HepG2 (cell line): ENCODE data around the gene MRPL58. TPM values are rescaled to one million over a fixed set of nuclear protein-coding genes. Genes with fewer than 3 reads are reported as not detected.

Experiments used
- BHLHE40 ChIP-seq: IDR thresholded peaks from 2 replicates; pipeline ENCODE4 v1.6.1; 2011; ENCODE audit warnings: low read length, improper control_type of control experiment
- EZH2 ChIP-seq: conservative IDR thresholded peaks from 2 replicates; pipeline ENCODE4 v1.6.1; 2012; ENCODE audit warnings: mild to moderate bottlenecking, low read depth, low read length, moderate library complexity
- FOXA3 ChIP-seq: IDR thresholded peaks from 2 replicates; pipeline ENCODE4 v1.6.1; 2016; ENCODE audit warnings: missing genetic modification reagents, missing compliant biosample characterization
- IKZF1 ChIP-seq: fragments of 450-650 bp; IDR thresholded peaks from 2 replicates; pipeline ENCODE4 v1.7.1; 2016
- MAX ChIP-seq: IDR thresholded peaks from 2 replicates; pipeline ENCODE4 v1.6.1; 2012; ENCODE audit warnings: inconsistent platforms
- MIER3 ChIP-seq: IDR thresholded peaks from 2 replicates; pipeline ENCODE4 v1.6.1; 2016; ENCODE audit warnings: missing compliant biosample characterization, borderline replicate concordance
- MXI1 ChIP-seq: IDR thresholded peaks from 3 replicates; pipeline ENCODE4 v1.6.1; 2012; ENCODE audit warnings: low read depth, low read length, inconsistent platforms, borderline replicate concordance
- NFE2L2 ChIP-seq: fragments of 150-350 bp; IDR thresholded peaks from 2 replicates; pipeline ENCODE4 v1.6.1; 2014; ENCODE audit warnings: low read length
- NFIB ChIP-seq: sonication (generic); formaldehyde crosslinking; IDR thresholded peaks from 2 replicates; pipeline ENCODE4 v1.9.0; 2021; ENCODE audit warnings: missing genetic modification reagents, mild to moderate bottlenecking, borderline replicate concordance
- NPAS2 ChIP-seq: sonication (generic); formaldehyde crosslinking; IDR thresholded peaks from 2 replicates; pipeline ENCODE4 v1.8.0; 2022; ENCODE audit warnings: mild to moderate bottlenecking, missing genetic modification reagents, borderline replicate concordance
- PHF21A ChIP-seq: sonication (generic); formaldehyde crosslinking; IDR thresholded peaks from 2 replicates; pipeline ENCODE4 v1.5.0; 2020; ENCODE audit warnings: mild to moderate bottlenecking, missing genetic modification reagents
- PLRG1 ChIP-seq: fragments of 450-650 bp; conservative IDR thresholded peaks from 2 replicates; pipeline ENCODE4 v1.6.1; 2016
- SALL2 ChIP-seq: sonication (generic); formaldehyde crosslinking; IDR thresholded peaks from 2 replicates; pipeline ENCODE4 v1.8.1; 2023; ENCODE audit warnings: mild to moderate bottlenecking, missing genetic modification reagents, inconsistent platforms
- SOX6 ChIP-seq, 2 experiments: fragments of 450-650 bp in 1 of 2; sonication (generic) in 1 of 2; formaldehyde crosslinking in 1 of 2; IDR thresholded peaks; 2 replicates each; pipeline versions ENCODE4 v1.4.0 to v1.6.1; 2017 to 2020; ENCODE audit warnings: antibody characterized with exemption in 1 of 2, mild to moderate bottlenecking in 1 of 2, missing genetic modification reagents in 1 of 2
- STAG1 ChIP-seq: sonication (generic); formaldehyde crosslinking; IDR thresholded peaks from 2 replicates; pipeline ENCODE4 v1.4.0; 2020; ENCODE audit warnings: missing genetic modification reagents
- TEAD3 ChIP-seq: optimal IDR thresholded peaks from 2 replicates; pipeline ENCODE3; 2016; ENCODE audit warnings: borderline replicate concordance
- WIZ ChIP-seq: sonication (generic); formaldehyde crosslinking; IDR thresholded peaks from 2 replicates; pipeline ENCODE4 v1.5.1; 2020; ENCODE audit warnings: mild to moderate bottlenecking, missing genetic modification reagents
- ZNF12 ChIP-seq: sonication (generic); formaldehyde crosslinking; IDR thresholded peaks from 2 replicates; pipeline ENCODE4 v1.5.0; 2020; ENCODE audit warnings: missing genetic modification reagents
- ZNF17 ChIP-seq: sonication (generic); formaldehyde crosslinking; IDR thresholded peaks from 2 replicates; pipeline ENCODE4 v1.5.0; 2020; ENCODE audit warnings: mild to moderate bottlenecking, missing genetic modification reagents
- ZNF317 ChIP-seq: sonication (generic); formaldehyde crosslinking; IDR thresholded peaks from 2 replicates; pipeline ENCODE4 v1.5.0; 2020; ENCODE audit warnings: mild to moderate bottlenecking, missing genetic modification reagents
- ZNF326 ChIP-seq: sonication (generic); formaldehyde crosslinking; IDR thresholded peaks from 2 replicates; pipeline ENCODE4 v1.4.0; 2020; ENCODE audit warnings: missing genetic modification reagents, borderline replicate concordance
- ZNF333 ChIP-seq: sonication (generic); formaldehyde crosslinking; IDR thresholded peaks from 2 replicates; pipeline ENCODE4 v1.4.0; 2020; ENCODE audit warnings: mild to moderate bottlenecking, missing genetic modification reagents, borderline replicate concordance
- ZNF383 ChIP-seq: sonication (generic); formaldehyde crosslinking; IDR thresholded peaks from 2 replicates; pipeline ENCODE4 v1.4.0; 2020; ENCODE audit warnings: missing genetic modification reagents, mild to moderate bottlenecking, borderline replicate concordance
- ZSCAN22 ChIP-seq: sonication (generic); formaldehyde crosslinking; IDR thresholded peaks from 2 replicates; pipeline ENCODE4 v1.4.0; 2020; ENCODE audit warnings: mild to moderate bottlenecking, missing genetic modification reagents
- polyA plus RNA-seq, 8 experiments: library from polyadenylated mRNA; depleted of rRNA in 3 of 8; stranded (reverse) in 7 of 8; unstranded in 1 of 8; fragments of >200 nt; fragmentation: Illumina TruSeq in 4 of 8; extraction: Trizol in 4 of 8; gene quantifications; 2 replicates each; pipeline versions ENCODE4 v1.2.1 to v1.2.3, GENCODE V29; 2011 to 2016; ENCODE audit warnings: low read depth in 4 of 8, missing spikeins in 1 of 8, mixed read lengths in 1 of 8; ENCODE audit not compliant: insufficient read depth in 1 of 8
- total RNA-seq, 5 experiments: library from RNA; depleted of rRNA; stranded (reverse); fragments of >200 nt; fragmentation: Illumina TruSeq; extraction: Trizol; gene quantifications; 2 replicates each; pipeline ENCODE4 v1.2.3, GENCODE V29; 2016; ENCODE audit warnings: low read depth in 1 of 5
- TF ChIP-seq, protein P1 (sequence below): sonication (generic); formaldehyde crosslinking; IDR thresholded peaks from 2 replicates; pipeline ENCODE4 v1.5.0; 2020; ENCODE audit warnings: mild to moderate bottlenecking, missing genetic modification reagents
- TF ChIP-seq, protein P2 (sequence below): sonication (generic); formaldehyde crosslinking; IDR thresholded peaks from 2 replicates; pipeline ENCODE4 v1.4.0; 2020; ENCODE audit warnings: missing genetic modification reagents, borderline replicate concordance

MRPL58 gene
- total and polyA plus RNA-seq, 2 of the 13 experiments (the other 11 are each of a cell fraction or from before 2014, with no cell fraction given): 44.9 to 68.9 TPM

- TF ChIP-seq ZNF383 (no peak), ZNF333 (CRISPR knock-in tag) (no peak), IKZF1 (no peak), TEAD3 (CRISPR knock-in tag) (peak; percentile 28), ZNF12 (CRISPR knock-in tag) (no peak), NFIB (no peak), PHF21A (CRISPR knock-in tag) (peak; percentile 3; the same call in 1 of the 2 replicates), SOX6 (IDR thresholded peaks at IDR 0.05) (no peak), SOX6 (CRISPR knock-in tag; IDR thresholded peaks at IDR 0.05) (no peak), MAX (0 out of 2 replicates have a peak, but pooled peaks have one; percentile 23), EZH2 (no peak), PLRG1 (no peak), ZSCAN22 (no peak), FOXA3 (CRISPR knock-in tag) (no peak), ZNF326 (CRISPR knock-in tag) (no peak), NFE2L2 (no peak), MIER3 (CRISPR knock-in tag) (no peak), ZNF317 (CRISPR knock-in tag) (no peak), BHLHE40 (0 out of 2 replicates have a peak, but pooled peaks have one; percentile 14), WIZ (0 out of 2 replicates have a peak, but pooled peaks have one; percentile 13), STAG1 (CRISPR knock-in tag) (no peak), NPAS2 (0 out of 2 replicates have a peak, but pooled peaks have one; percentile 7), MXI1 (no peak), ZNF17 (CRISPR knock-in tag) (no peak), SALL2 (CRISPR knock-in tag) (no peak)
- TF ChIP-seq, protein P1, sequence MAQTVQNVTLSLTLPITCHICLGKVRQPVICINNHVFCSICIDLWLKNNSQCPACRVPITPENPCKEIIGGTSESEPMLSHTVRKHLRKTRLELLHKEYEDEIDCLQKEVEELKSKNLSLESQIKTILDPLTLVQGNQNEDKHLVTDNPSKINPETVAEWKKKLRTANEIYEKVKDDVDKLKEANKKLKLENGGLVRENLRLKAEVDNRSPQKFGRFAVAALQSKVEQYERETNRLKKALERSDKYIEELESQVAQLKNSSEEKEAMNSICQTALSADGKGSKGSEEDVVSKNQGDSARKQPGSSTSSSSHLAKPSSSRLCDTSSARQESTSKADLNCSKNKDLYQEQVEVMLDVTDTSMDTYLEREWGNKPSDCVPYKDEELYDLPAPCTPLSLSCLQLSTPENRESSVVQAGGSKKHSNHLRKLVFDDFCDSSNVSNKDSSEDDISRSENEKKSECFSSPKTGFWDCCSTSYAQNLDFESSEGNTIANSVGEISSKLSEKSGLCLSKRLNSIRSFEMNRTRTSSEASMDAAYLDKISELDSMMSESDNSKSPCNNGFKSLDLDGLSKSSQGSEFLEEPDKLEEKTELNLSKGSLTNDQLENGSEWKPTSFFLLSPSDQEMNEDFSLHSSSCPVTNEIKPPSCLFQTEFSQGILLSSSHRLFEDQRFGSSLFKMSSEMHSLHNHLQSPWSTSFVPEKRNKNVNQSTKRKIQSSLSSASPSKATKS (CRISPR knock-in tag): no peak
- TF ChIP-seq, protein P2, sequence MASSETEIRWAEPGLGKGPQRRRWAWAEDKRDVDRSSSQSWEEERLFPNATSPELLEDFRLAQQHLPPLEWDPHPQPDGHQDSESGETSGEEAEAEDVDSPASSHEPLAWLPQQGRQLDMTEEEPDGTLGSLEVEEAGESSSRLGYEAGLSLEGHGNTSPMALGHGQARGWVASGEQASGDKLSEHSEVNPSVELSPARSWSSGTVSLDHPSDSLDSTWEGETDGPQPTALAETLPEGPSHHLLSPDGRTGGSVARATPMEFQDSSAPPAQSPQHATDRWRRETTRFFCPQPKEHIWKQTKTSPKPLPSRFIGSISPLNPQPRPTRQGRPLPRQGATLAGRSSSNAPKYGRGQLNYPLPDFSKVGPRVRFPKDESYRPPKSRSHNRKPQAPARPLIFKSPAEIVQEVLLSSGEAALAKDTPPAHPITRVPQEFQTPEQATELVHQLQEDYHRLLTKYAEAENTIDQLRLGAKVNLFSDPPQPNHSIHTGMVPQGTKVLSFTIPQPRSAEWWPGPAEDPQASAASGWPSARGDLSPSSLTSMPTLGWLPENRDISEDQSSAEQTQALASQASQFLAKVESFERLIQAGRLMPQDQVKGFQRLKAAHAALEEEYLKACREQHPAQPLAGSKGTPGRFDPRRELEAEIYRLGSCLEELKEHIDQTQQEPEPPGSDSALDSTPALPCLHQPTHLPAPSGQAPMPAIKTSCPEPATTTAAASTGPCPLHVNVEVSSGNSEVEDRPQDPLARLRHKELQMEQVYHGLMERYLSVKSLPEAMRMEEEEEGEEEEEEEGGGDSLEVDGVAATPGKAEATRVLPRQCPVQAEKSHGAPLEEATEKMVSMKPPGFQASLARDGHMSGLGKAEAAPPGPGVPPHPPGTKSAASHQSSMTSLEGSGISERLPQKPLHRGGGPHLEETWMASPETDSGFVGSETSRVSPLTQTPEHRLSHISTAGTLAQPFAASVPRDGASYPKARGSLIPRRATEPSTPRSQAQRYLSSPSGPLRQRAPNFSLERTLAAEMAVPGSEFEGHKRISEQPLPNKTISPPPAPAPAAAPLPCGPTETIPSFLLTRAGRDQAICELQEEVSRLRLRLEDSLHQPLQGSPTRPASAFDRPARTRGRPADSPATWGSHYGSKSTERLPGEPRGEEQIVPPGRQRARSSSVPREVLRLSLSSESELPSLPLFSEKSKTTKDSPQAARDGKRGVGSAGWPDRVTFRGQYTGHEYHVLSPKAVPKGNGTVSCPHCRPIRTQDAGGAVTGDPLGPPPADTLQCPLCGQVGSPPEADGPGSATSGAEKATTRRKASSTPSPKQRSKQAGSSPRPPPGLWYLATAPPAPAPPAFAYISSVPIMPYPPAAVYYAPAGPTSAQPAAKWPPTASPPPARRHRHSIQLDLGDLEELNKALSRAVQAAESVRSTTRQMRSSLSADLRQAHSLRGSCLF (CRISPR knock-in tag): no peak
Observed at GRCh38 chr17:75011401-75012095, 922 bp upstream of the MRPL58 start (continued).
